ENCODE measurements around the gene CDK19.

Gene CDK19

DNA sequence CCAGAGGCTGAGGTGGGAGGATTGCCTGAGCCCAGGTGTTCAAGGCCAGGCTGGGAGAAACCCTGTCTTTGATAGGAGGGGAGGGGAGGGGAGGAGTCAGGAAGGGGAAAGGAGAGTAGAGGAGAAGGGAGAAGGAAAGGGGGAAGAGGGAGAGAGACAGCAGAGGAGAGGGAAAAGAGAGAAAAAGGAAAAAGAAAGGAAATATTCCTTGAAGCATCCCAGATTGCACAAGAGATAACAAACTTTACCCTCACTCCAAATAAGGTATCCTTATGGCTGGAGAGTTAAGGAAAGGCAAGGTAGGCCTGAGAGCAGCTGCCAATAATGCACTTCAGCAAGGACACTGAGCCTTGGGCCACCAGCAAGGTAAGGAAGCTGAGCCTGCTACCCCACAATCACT is 172.6 kb downstream of the CDK19 start:
- TF ChIP-seq EZH2 (IDR thresholded peaks at IDR 0.05; ENCODE audit: borderline replicate concordance, low read length): no peak
- TF ChIP-seq, protein P1, sequence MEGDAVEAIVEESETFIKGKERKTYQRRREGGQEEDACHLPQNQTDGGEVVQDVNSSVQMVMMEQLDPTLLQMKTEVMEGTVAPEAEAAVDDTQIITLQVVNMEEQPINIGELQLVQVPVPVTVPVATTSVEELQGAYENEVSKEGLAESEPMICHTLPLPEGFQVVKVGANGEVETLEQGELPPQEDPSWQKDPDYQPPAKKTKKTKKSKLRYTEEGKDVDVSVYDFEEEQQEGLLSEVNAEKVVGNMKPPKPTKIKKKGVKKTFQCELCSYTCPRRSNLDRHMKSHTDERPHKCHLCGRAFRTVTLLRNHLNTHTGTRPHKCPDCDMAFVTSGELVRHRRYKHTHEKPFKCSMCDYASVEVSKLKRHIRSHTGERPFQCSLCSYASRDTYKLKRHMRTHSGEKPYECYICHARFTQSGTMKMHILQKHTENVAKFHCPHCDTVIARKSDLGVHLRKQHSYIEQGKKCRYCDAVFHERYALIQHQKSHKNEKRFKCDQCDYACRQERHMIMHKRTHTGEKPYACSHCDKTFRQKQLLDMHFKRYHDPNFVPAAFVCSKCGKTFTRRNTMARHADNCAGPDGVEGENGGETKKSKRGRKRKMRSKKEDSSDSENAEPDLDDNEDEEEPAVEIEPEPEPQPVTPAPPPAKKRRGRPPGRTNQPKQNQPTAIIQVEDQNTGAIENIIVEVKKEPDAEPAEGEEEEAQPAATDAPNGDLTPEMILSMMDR (IDR thresholded peaks at IDR 0.05; ENCODE audit: low read length): no peak
- no peaks in the 10 kb centered on the region for H3K9me3 ChIP-seq (ENCODE audit: low read length)
- no peak overlapping the region for H3K9ac ChIP-seq (ENCODE audit: low read length)

DNA sequence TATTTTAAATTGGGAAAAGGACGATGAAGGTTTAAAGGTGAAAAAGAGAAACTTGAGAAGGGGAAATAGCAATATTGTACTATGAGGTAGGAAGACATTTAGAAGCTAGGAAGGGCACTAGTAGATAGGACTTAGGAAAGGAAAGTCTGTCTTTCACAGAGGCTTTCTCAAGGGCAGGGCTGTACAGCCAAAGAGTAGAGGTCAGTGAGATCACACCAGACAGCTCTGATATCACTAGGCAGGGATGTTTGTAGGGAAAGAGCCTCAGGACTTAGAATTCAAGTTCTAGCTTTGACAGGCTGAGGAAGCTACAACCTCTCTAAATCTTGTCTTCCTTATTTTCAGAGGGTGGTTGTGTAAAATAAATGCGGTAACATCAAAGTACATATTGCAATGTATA is 178.5 kb downstream of the CDK19 start:
- H3K36me3 ChIP-seq (ENCODE audit: insufficient read depth, low read length): no peaks in the 10 kb centered on the region
- no peaks in the 10 kb centered on the region for H3K9me3 ChIP-seq (ENCODE audit: low read length)
- no peaks in the 10 kb centered on the region for H3K9me2 ChIP-seq (ENCODE audit: low read depth, low read length)
- no peaks in the 10 kb centered on the region for H3K79me2 ChIP-seq (ENCODE audit: insufficient read depth, low read length)
- no peaks in the 10 kb centered on the region for H3F3A ChIP-seq (ENCODE audit: insufficient read depth, low read length)
- H2AFZ ChIP-seq (ENCODE audit: low read length): no peak overlapping the region
- H3K4me2 ChIP-seq (ENCODE audit: low read length): no peak overlapping the region
- TF ChIP-seq, protein P1 (IDR thresholded peaks at IDR 0.05; ENCODE audit: low read length): no peak
- TF ChIP-seq EZH2 (IDR thresholded peaks at IDR 0.05; ENCODE audit: borderline replicate concordance, low read length): no peak
- no peaks in the 10 kb centered on the region for H4K20me1 ChIP-seq (ENCODE audit: insufficient read depth, low read length)
- no peak overlapping the region for H3K27ac ChIP-seq (ENCODE audit: low read depth, low read length, poor library complexity, severe bottlenecking)
- no peak overlapping the region for H3K9ac ChIP-seq (ENCODE audit: low read length)
- H3K4me3 ChIP-seq (ENCODE audit: low read depth, low read length, poor library complexity, severe bottlenecking): no peak overlapping the region
- H3K4me1 ChIP-seq (ENCODE audit: insufficient read depth, low read length, severe bottlenecking): peaks cover 7% of the 10 kb centered on the region
- H3K27me3 ChIP-seq (ENCODE audit: insufficient read depth, low read length): no peaks in the 10 kb centered on the region

More for the DNA sequence above, 172.6 kb downstream of the CDK19 start:
- no peak overlapping the region for H3K4me2 ChIP-seq (ENCODE audit: low read length)
- H4K20me1 ChIP-seq (ENCODE audit: insufficient read depth, low read length): no peaks in the 10 kb centered on the region
- no peaks in the 10 kb centered on the region for H3K79me2 ChIP-seq (ENCODE audit: insufficient read depth, low read length)
- H3K9me2 ChIP-seq (ENCODE audit: low read depth, low read length): no peaks in the 10 kb centered on the region
- H3K36me3 ChIP-seq (ENCODE audit: insufficient read depth, low read length): peaks cover 5% of the 10 kb centered on the region; the same call in 1 of the 2 replicates
- no peaks in the 10 kb centered on the region for H3K4me1 ChIP-seq (ENCODE audit: insufficient read depth, low read length, severe bottlenecking)
- H3F3A ChIP-seq (ENCODE audit: insufficient read depth, low read length): no peaks in the 10 kb centered on the region
- H3K27me3 ChIP-seq (ENCODE audit: insufficient read depth, low read length): no peaks in the 10 kb centered on the region
- H3K27ac ChIP-seq (ENCODE audit: low read depth, low read length, poor library complexity, severe bottlenecking): no peak overlapping the region
- H2AFZ ChIP-seq (ENCODE audit: low read length): no peak overlapping the region
- no peak overlapping the region for H3K4me3 ChIP-seq (ENCODE audit: low read depth, low read length, poor library complexity, severe bottlenecking)

GRCh38 chr6:110635096-110635495 is 180.2 kb downstream of the CDK19 start:
- Histone ChIP-seq H2AFZ (ENCODE audit: low read length) (no peak overlapping the region), H3K4me1 (ENCODE audit: insufficient read depth, low read length, severe bottlenecking) (peaks cover 7% of the 10 kb centered on the region), H3F3A (ENCODE audit: insufficient read depth, low read length) (no peaks in the 10 kb centered on the region), H4K20me1 (ENCODE audit: insufficient read depth, low read length) (no peaks in the 10 kb centered on the region), H3K9ac (ENCODE audit: low read length) (no peak overlapping the region), H3K79me2 (ENCODE audit: insufficient read depth, low read length) (no peaks in the 10 kb centered on the region), H3K27me3 (ENCODE audit: insufficient read depth, low read length) (no peaks in the 10 kb centered on the region), H3K9me2 (ENCODE audit: low read depth, low read length) (no peaks in the 10 kb centered on the region), H3K27ac (ENCODE audit: low read depth, low read length, poor library complexity, severe bottlenecking) (no peak overlapping the region), H3K36me3 (ENCODE audit: insufficient read depth, low read length) (no peaks in the 10 kb centered on the region), H3K9me3 (ENCODE audit: low read length) (no peaks in the 10 kb centered on the region), H3K4me2 (ENCODE audit: low read length) (no peak overlapping the region), H3K4me3 (ENCODE audit: low read depth, low read length, poor library complexity, severe bottlenecking) (no peak overlapping the region)
- TF ChIP-seq EZH2 (IDR thresholded peaks at IDR 0.05; ENCODE audit: borderline replicate concordance, low read length): no peak
- TF ChIP-seq, protein P1 (IDR thresholded peaks at IDR 0.05; ENCODE audit: low read length): no peak

Data from OCI-LY1 (cell line).